ENCODE measurements around the gene SERPINA1.

DNA sequence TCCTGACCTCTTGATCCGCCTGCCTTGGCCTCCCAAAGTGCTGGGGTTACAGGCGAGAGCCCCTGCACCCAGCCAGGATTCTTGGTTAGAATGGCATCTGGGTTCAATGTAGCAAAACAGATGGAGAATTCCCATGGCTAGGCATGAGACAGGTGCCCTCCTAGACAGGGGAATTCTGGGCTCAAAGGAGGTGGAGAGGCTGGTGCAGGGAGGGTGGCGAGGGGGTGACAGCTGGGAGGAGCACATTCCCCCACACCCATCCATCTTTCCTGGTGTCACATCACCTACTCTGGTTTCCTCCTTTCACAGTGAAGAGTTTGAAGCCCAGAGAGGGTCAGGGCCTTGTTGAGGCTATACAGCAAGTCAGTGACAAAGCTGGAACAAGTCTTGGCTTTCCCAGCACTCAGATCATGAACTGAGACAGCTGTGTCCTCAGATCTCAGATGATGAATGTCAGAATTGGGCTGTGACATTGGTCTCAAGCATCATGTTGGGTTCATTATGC lies 2.8 kb downstream of the SERPINA1 start:
- TF ChIP-seq TAF1 (IDR thresholded peaks at IDR 0.05; ENCODE audit: borderline replicate concordance, insufficient read depth, low read length) (no peak), POLR2AphosphoS5 (IDR thresholded peaks at IDR 0.05; ENCODE audit: low read depth, low read length) (no peak), REST (IDR thresholded peaks at IDR 0.05; ENCODE audit: insufficient read depth in 1 of 2, low read depth in 2 of 2, low read length in 2 of 2) (no peak), SIN3A (IDR thresholded peaks at IDR 0.05; ENCODE audit: borderline replicate concordance, insufficient read depth, low read length) (no peak)

Data from PFSK-1 (cell line).